ENCODE data around the gene FOXC2. TPM values are rescaled to one million over a fixed set of nuclear protein-coding genes. Genes with fewer than 3 reads are reported as not detected.

FOXC2 gene
- polyA plus RNA-seq, 1 of the 3 experiments (the other 2 are of a cell fraction) = 1.3 TPM

DNA sequence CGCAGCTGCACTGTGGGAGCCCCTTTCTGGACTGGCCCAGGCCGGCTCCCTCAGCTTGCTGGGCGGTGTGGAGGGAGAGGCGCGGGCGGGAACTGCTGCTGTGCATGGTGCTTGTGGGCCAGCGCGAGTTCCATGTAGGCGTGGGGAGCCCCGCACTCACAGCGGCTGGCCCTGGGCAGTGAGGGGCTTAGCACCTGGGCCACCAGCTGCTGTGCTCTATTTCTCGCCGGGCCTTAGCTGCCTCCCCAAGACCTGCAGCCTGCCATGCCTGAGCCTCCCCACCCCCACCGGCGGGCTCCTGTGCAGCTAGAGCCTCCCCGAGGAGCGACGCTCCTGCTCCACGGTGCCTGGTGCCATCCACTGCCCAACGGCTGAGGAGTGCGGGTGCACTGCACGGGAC is 13.3 kb upstream of the FOXC2 start:
- Histone ChIP-seq H3K27ac (ENCODE audit: low read depth in 2 of 2, low read length in 1 of 2) (no peak overlapping the region), H3K4me2 (no peak overlapping the region), H4K20me1 (ENCODE audit: insufficient read depth) (no peaks in the 10 kb centered on the region), H3K4me1 (ENCODE audit: control insufficient read depth in 1 of 2, insufficient read depth in 2 of 2, low read depth in 1 of 2, low read length in 1 of 2) (peaks cover 0 to 12% of the 10 kb centered on the region in 2 experiments; a peak in 2 of 4 replicates), H3K36me3 (replicated peaks in 1 of 2; ENCODE audit: control insufficient read depth in 1 of 2, insufficient read depth in 2 of 2, low read length in 1 of 2) (peaks cover 8 to 28% of the 10 kb centered on the region in 2 experiments), H3F3A (replicated peaks; ENCODE audit: insufficient read depth) (peaks cover 12% of the 10 kb centered on the region), H2AFZ (ENCODE audit: low read depth) (no peak overlapping the region), H3K9ac (no peak overlapping the region), H3K27me3 (ENCODE audit: insufficient read depth) (no peaks in the 10 kb centered on the region), H3K4me3 (ENCODE audit: low read depth in 2 of 2, low read length in 1 of 2) (no peak overlapping the region), H3K9me2 (no peaks in the 10 kb centered on the region), H3K9me3 (no peaks in the 10 kb centered on the region), H3K79me2 (ENCODE audit: insufficient read depth) (peaks cover 13% of the 10 kb centered on the region)
- TF ChIP-seq MXI1 (IDR thresholded peaks at IDR 0.05; ENCODE audit: low read depth, low read length) = no peak
- TF ChIP-seq RXRA (IDR thresholded peaks at IDR 0.05; ENCODE audit: borderline replicate concordance, low read depth) = no peak
- TF ChIP-seq REST (IDR thresholded peaks at IDR 0.05; ENCODE audit: low read depth, low read length) = no peak
- no peak for TF ChIP-seq GABPA (IDR thresholded peaks at IDR 0.05; ENCODE audit: low read depth)
- TF ChIP-seq, protein P1, sequence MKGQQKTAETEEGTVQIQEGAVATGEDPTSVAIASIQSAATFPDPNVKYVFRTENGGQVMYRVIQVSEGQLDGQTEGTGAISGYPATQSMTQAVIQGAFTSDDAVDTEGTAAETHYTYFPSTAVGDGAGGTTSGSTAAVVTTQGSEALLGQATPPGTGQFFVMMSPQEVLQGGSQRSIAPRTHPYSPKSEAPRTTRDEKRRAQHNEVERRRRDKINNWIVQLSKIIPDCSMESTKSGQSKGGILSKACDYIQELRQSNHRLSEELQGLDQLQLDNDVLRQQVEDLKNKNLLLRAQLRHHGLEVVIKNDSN (IDR thresholded peaks at IDR 0.05; ENCODE audit: borderline replicate concordance, low read depth) = no peak
- no peak for TF ChIP-seq ELF1 (IDR thresholded peaks at IDR 0.05)
- no peak for TF ChIP-seq NFIC (IDR thresholded peaks at IDR 0.05; ENCODE audit: borderline replicate concordance)
- TF ChIP-seq, protein P2, sequence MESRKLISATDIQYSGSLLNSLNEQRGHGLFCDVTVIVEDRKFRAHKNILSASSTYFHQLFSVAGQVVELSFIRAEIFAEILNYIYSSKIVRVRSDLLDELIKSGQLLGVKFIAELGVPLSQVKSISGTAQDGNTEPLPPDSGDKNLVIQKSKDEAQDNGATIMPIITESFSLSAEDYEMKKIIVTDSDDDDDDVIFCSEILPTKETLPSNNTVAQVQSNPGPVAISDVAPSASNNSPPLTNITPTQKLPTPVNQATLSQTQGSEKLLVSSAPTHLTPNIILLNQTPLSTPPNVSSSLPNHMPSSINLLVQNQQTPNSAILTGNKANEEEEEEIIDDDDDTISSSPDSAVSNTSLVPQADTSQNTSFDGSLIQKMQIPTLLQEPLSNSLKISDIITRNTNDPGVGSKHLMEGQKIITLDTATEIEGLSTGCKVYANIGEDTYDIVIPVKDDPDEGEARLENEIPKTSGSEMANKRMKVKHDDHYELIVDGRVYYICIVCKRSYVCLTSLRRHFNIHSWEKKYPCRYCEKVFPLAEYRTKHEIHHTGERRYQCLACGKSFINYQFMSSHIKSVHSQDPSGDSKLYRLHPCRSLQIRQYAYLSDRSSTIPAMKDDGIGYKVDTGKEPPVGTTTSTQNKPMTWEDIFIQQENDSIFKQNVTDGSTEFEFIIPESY (IDR thresholded peaks at IDR 0.05; ENCODE audit: borderline replicate concordance, low read depth) = no peak
- TF ChIP-seq SIN3A (IDR thresholded peaks at IDR 0.05; ENCODE audit: borderline replicate concordance, low read depth, low read length) = no peak
- no peak for TF ChIP-seq NRF1 (IDR thresholded peaks at IDR 0.05; ENCODE audit: low read depth, low read length)
- TF ChIP-seq EP300 (IDR thresholded peaks at IDR 0.05; ENCODE audit: borderline replicate concordance in 1 of 2, low read depth in 1 of 2, low read length in 1 of 2) = no peak
- TF ChIP-seq YY1 (IDR thresholded peaks at IDR 0.05; ENCODE audit: low read depth) = no peak
- no peak for TF ChIP-seq MAX (IDR thresholded peaks at IDR 0.05; ENCODE audit: low read depth)
- TF ChIP-seq EZH2phosphoT487 (IDR thresholded peaks at IDR 0.05; ENCODE audit: borderline replicate concordance, low read depth) = no peak
- no peak for TF ChIP-seq TAF1 (IDR thresholded peaks at IDR 0.05; ENCODE audit: borderline replicate concordance, low read depth, low read length)
- no peak for TF ChIP-seq TEAD4 (IDR thresholded peaks at IDR 0.05; ENCODE audit: borderline replicate concordance, insufficient read depth)
- TF ChIP-seq FOSL2 (IDR thresholded peaks at IDR 0.05; ENCODE audit: borderline replicate concordance, low read depth) = no peak
- 93% methylated on average over 14 of the region's 22 CpGs for WGBS (ENCODE audit: low lambda C conversion rate)
- DNase-seq = no peak
- CTCF ChIA-PET = interaction anchor here (1.0 to 1.7 kb wide), 2 partner anchors 11 to 33 kb away, joined by 5 read pairs; no protein-coding TSS in a partner anchor
- POLR2A ChIA-PET = no interaction called here

All from SK-N-SH (cell line).